Activated B cell treated with CpG ODN at 0.5 μM for 24 hours (primary cell): ENCODE measurements around the gene IGFN1. TPM values are rescaled to one million over a fixed set of nuclear protein-coding genes. Genes with fewer than 3 reads are reported as not detected.

Experiments
- ATAC-seq: fragments of 200-7000 bp; cut with Tn5 transposase; one replicate; pipeline ENCODE4 v1.10.0; 2021; ENCODE audit warnings: low read depth, mild to moderate bottlenecking, moderate library complexity
- CTCF ChIA-PET: fragments of 350-600 bp; sonication (Branson Sonifier 250); formaldehyde crosslinking; loops from one replicate; lab custom pipeline; 2021; ENCODE audit warnings: antibody characterized with exemption; lab: Charles Lee
- POLR2A ChIA-PET: fragments of 350-600 bp; sonication (Branson Sonifier 250); formaldehyde crosslinking; loops from one replicate; lab custom pipeline; 2021; ENCODE audit warnings: antibody characterized with exemption; lab: Charles Lee
- DNase-seq: peaks from one replicate; pipeline ENCODE4 v3.0.0; 2022
- H3K27ac Mint-ChIP-seq: one replicate; pipeline ENCODE4 v1.8.0; 2020; ENCODE audit warnings: mixed read lengths
- H3K27me3 Mint-ChIP-seq: one replicate; pipeline ENCODE4 v1.8.0; 2021; ENCODE audit warnings: mixed read lengths
- H3K36me3 Mint-ChIP-seq: one replicate; pipeline ENCODE4 v1.8.0; 2021; ENCODE audit warnings: low read depth, mixed read lengths
- H3K4me1 Mint-ChIP-seq: one replicate; pipeline ENCODE4 v1.8.0; 2021; ENCODE audit warnings: mixed read lengths
- H3K4me3 Mint-ChIP-seq: one replicate; pipeline ENCODE4 v1.8.0; 2020; ENCODE audit warnings: mild to moderate bottlenecking, mixed read lengths
- H3K9me3 Mint-ChIP-seq: one replicate; pipeline ENCODE4 v1.8.0; 2020; ENCODE audit warnings: mixed read lengths
- CTCF ChIP-seq: fragments of 200-600 bp; IDR thresholded peaks from one replicate; pipeline ENCODE4 v1.8.0; 2022; ENCODE audit warnings: antibody characterized with exemption, mild to moderate bottlenecking
- intact Hi-C: fragments of 100-400 bp; cut with micrococcal nuclease; formaldehyde crosslinking; loops from one replicate; pipeline ENCODE4 v1.15.1; 2024
- total RNA-seq: library from RNA; stranded (reverse); gene quantifications from 2 replicates; pipeline ENCODE4 v1.2.3, GENCODE V29; 2022

Gene IGFN1
- total RNA-seq, 1 donor from 2014 or later = not detected

- Mint-ChIP-seq H3K4me3 (no peak overlapping the region), H3K9me3 (no peaks in the 10 kb centered on the region), H3K27me3 (no peaks in the 10 kb centered on the region), H3K4me1 (peaks cover 5% of the 10 kb centered on the region), H3K27ac (no peak overlapping the region), H3K36me3 (peaks cover 81% of the 10 kb centered on the region)
- ATAC-seq = no peak
- CTCF ChIA-PET = no interaction called here
- intact Hi-C loops = no loop called here
- POLR2A ChIA-PET = no interaction called here
- no peak for TF ChIP-seq CTCF
- DNase-seq = no peak
Measured at GRCh38 chr1:201143726-201144635, 46.6 kb upstream of the IGFN1 start.

- CTCF ChIA-PET = no interaction called here
Measured at GRCh38 chr1:201144701-201145100, 45.9 kb upstream of the IGFN1 start.

GRCh38 chr1:201145132-201145531, 45.5 kb upstream of the IGFN1 start:
- POLR2A ChIA-PET = no interaction called here
- peaks cover 2% of the 10 kb centered on the region for H3K4me1 Mint-ChIP-seq
- H3K27ac Mint-ChIP-seq = no peak overlapping the region
- no peak for TF ChIP-seq CTCF
- no peaks in the 10 kb centered on the region for H3K9me3 Mint-ChIP-seq
- peaks cover 77% of the 10 kb centered on the region for H3K36me3 Mint-ChIP-seq
- CTCF ChIA-PET = no interaction called here
- ATAC-seq = no peak
- H3K4me3 Mint-ChIP-seq = no peak overlapping the region
- intact Hi-C loops = no loop called here
- H3K27me3 Mint-ChIP-seq = no peaks in the 10 kb centered on the region
- DNase-seq = no peak

More at GRCh38 chr1:201144701-201145100, 45.9 kb upstream of the IGFN1 start:
- H3K27me3 Mint-ChIP-seq = no peaks in the 10 kb centered on the region
- no peak overlapping the region for H3K4me3 Mint-ChIP-seq
- no peak overlapping the region for H3K27ac Mint-ChIP-seq
- intact Hi-C loops = no loop called here
- POLR2A ChIA-PET = no interaction called here
- ATAC-seq = no peak
- DNase-seq = no peak
- TF ChIP-seq CTCF = no peak
- H3K9me3 Mint-ChIP-seq = no peaks in the 10 kb centered on the region
- peaks cover 81% of the 10 kb centered on the region for H3K36me3 Mint-ChIP-seq
- peaks cover 5% of the 10 kb centered on the region for H3K4me1 Mint-ChIP-seq

- POLR2A ChIA-PET = no interaction called here
- TF ChIP-seq CTCF = no peak
- peaks cover 77% of the 10 kb centered on the region for H3K36me3 Mint-ChIP-seq
- DNase-seq (no peak), ATAC-seq (no peak)
- H3K4me3 Mint-ChIP-seq = no peak overlapping the region
- H3K27ac Mint-ChIP-seq = no peak overlapping the region
- intact Hi-C loops = no loop called here
- no peaks in the 10 kb centered on the region for H3K9me3 Mint-ChIP-seq
- H3K27me3 Mint-ChIP-seq = no peaks in the 10 kb centered on the region
- no peaks in the 10 kb centered on the region for H3K4me1 Mint-ChIP-seq
- CTCF ChIA-PET = no interaction called here
Measured at GRCh38 chr1:201145816-201146215, 44.8 kb upstream of the IGFN1 start.

- intact Hi-C loops = no loop called here
- no peaks in the 10 kb centered on the region for H3K4me1 Mint-ChIP-seq
- peaks cover 75% of the 10 kb centered on the region for H3K36me3 Mint-ChIP-seq
- ChIA-PET POLR2A (interaction anchor here (0.6 kb wide), 1 partner anchor 1740 kb away, joined by 11 read pairs; no protein-coding TSS in a partner anchor), CTCF (no interaction called here)
- H3K9me3 Mint-ChIP-seq = no peaks in the 10 kb centered on the region
- H3K4me3 Mint-ChIP-seq = no peak overlapping the region
- TF ChIP-seq CTCF = no peak
- H3K27me3 Mint-ChIP-seq = no peaks in the 10 kb centered on the region
- H3K27ac Mint-ChIP-seq = no peak overlapping the region
- no peak for ATAC-seq
- DNase-seq = no peak
Measured at GRCh38 chr1:201146626-201147390, 43.8 kb upstream of the IGFN1 start.
